ENCODE results near the gene NR4A3.

DNA sequence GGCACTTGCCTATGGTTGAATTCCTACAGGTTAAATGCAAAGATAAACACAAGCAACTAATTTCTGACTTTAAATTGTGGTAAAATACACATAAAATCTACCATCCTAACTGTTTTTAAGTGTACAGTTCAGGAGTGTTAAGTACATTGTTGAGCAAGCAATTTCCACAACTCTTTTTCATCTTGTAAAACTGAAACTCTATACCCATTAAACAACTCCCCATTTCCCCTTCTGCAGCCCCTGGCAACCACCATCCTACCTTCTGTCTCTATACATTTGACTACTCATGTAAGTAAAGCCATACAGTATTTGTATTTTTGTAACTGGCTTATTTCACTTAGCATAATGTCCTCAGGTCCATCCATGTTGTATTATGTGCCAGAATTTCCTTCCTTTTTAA lies 46.3 kb downstream of the NR4A3 start:
- TF ChIP-seq, protein P1, sequence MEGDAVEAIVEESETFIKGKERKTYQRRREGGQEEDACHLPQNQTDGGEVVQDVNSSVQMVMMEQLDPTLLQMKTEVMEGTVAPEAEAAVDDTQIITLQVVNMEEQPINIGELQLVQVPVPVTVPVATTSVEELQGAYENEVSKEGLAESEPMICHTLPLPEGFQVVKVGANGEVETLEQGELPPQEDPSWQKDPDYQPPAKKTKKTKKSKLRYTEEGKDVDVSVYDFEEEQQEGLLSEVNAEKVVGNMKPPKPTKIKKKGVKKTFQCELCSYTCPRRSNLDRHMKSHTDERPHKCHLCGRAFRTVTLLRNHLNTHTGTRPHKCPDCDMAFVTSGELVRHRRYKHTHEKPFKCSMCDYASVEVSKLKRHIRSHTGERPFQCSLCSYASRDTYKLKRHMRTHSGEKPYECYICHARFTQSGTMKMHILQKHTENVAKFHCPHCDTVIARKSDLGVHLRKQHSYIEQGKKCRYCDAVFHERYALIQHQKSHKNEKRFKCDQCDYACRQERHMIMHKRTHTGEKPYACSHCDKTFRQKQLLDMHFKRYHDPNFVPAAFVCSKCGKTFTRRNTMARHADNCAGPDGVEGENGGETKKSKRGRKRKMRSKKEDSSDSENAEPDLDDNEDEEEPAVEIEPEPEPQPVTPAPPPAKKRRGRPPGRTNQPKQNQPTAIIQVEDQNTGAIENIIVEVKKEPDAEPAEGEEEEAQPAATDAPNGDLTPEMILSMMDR (conservative IDR thresholded peaks at IDR 0.05; ENCODE audit: low read length) = no peak
- TF ChIP-seq EZH2phosphoT487 (IDR thresholded peaks at IDR 0.05; ENCODE audit: borderline replicate concordance) = no peak

Data from Loucy (cell line).